ENCODE measurements around the gene TNIP2. TPM values are rescaled to one million over a fixed set of nuclear protein-coding genes. Genes with fewer than 3 reads are reported as not detected.

TNIP2 gene
- total RNA-seq, 1 experiment from 2014 or later = 56.5 TPM

DNA sequence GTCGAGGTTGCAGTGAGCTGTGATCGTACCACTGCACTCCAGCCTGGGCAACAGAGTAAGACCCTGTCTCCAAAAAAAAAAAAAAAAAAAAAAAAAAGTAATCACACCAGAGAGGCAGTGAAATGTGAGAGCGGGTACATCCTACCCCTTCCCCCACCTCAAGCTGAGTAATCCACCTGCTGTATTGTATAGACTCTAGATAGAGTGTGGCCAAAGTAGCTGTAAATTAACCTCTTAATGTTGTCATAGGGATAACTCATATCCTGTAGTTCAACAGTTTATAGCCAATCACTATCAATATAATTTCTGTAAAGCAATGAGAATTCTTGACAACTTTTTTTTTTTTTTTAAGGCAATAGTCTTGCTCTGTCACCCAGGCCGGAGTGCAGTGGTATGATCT is 30.8 kb downstream of the TNIP2 start:
- H3K4me2 ChIP-seq (ENCODE audit: low read length) = no peak overlapping the region
- H2AFZ ChIP-seq (ENCODE audit: low read length) = no peak overlapping the region
- POLR2A ChIA-PET (ENCODE audit: unreplicated experiment) = no interaction called here
- H3K4me1 ChIP-seq (ENCODE audit: insufficient read depth, low read length) = no peaks in the 10 kb centered on the region
- CTCF ChIA-PET = no interaction called here
- no peaks in the 10 kb centered on the region for H3K9me2 ChIP-seq (replicated peaks; ENCODE audit: low read length)
- ATAC-seq (peak; percentile 76), DNase-seq (peak; percentile 24)
- H3K9ac ChIP-seq (ENCODE audit: low read length) = no peak overlapping the region
- H3K4me3 ChIP-seq (ENCODE audit: low read length) = no peak overlapping the region
- no peak overlapping the region for H3K27ac ChIP-seq (ENCODE audit: low read length)
- no peaks in the 10 kb centered on the region for H3K27me3 ChIP-seq (ENCODE audit: low read length)
- no peaks in the 10 kb centered on the region for H3K79me2 ChIP-seq (ENCODE audit: low read length)
- TF ChIP-seq, protein P1, sequence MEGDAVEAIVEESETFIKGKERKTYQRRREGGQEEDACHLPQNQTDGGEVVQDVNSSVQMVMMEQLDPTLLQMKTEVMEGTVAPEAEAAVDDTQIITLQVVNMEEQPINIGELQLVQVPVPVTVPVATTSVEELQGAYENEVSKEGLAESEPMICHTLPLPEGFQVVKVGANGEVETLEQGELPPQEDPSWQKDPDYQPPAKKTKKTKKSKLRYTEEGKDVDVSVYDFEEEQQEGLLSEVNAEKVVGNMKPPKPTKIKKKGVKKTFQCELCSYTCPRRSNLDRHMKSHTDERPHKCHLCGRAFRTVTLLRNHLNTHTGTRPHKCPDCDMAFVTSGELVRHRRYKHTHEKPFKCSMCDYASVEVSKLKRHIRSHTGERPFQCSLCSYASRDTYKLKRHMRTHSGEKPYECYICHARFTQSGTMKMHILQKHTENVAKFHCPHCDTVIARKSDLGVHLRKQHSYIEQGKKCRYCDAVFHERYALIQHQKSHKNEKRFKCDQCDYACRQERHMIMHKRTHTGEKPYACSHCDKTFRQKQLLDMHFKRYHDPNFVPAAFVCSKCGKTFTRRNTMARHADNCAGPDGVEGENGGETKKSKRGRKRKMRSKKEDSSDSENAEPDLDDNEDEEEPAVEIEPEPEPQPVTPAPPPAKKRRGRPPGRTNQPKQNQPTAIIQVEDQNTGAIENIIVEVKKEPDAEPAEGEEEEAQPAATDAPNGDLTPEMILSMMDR (conservative IDR thresholded peaks at IDR 0.05; ENCODE audit: low read depth, low read length) = no peak
- TF ChIP-seq EZH2 (IDR thresholded peaks at IDR 0.05; ENCODE audit: low read length, unreplicated experiment) (no peak), EZH2phosphoT487 (IDR thresholded peaks at IDR 0.05; ENCODE audit: borderline replicate concordance, low read length) (no peak)
- intact Hi-C loops (cut with micrococcal nuclease) = no loop called here
- no peaks in the 10 kb centered on the region for H3F3A ChIP-seq (ENCODE audit: low read length, unreplicated experiment)
- BruUV-seq (replicated peaks) = no TSS peak
- no peaks in the 10 kb centered on the region for H3K36me3 ChIP-seq (ENCODE audit: low read depth, low read length)
- no peaks in the 10 kb centered on the region for H3K9me3 ChIP-seq (ENCODE audit: low read length)
- no peaks in the 10 kb centered on the region for H4K20me1 ChIP-seq (ENCODE audit: low read length)

DNA sequence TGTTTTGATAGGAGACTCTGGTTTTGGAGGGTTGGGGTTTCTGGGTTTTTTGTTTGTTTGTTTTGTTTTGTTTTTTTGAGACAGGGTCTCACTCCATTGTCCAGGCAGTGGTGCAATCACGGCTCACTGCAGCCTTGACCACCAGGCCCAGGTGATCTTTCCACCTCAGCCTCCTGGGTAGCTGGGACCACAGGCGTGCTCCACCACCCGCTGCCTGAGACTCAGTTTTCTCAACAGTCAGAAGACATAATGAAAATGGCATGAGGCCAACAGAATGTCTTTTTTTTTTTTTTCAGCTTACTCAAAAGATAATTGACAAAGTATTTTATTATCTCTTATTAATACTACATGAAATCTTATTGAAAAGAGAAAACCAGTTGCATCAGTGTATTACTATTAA is 32.4 kb downstream of the TNIP2 start:
- DNase-seq (no peak), ATAC-seq (no peak)
- H3F3A ChIP-seq (ENCODE audit: low read length, unreplicated experiment) = no peaks in the 10 kb centered on the region
- H3K27ac ChIP-seq (ENCODE audit: low read length) = no peak overlapping the region
- no peak overlapping the region for H3K9ac ChIP-seq (ENCODE audit: low read length)
- no TSS peak for BruUV-seq (replicated peaks)
- no peaks in the 10 kb centered on the region for H3K9me3 ChIP-seq (ENCODE audit: low read length)
- ChIA-PET POLR2A (ENCODE audit: unreplicated experiment) (no interaction called here), CTCF (no interaction called here)
- H3K9me2 ChIP-seq (replicated peaks; ENCODE audit: low read length) = no peaks in the 10 kb centered on the region
- H3K27me3 ChIP-seq (ENCODE audit: low read length) = no peaks in the 10 kb centered on the region
- H3K79me2 ChIP-seq (ENCODE audit: low read length) = no peaks in the 10 kb centered on the region
- no peaks in the 10 kb centered on the region for H3K36me3 ChIP-seq (ENCODE audit: low read depth, low read length)
- H4K20me1 ChIP-seq (ENCODE audit: low read length) = no peaks in the 10 kb centered on the region
- no peaks in the 10 kb centered on the region for H3K4me1 ChIP-seq (ENCODE audit: insufficient read depth, low read length)
- no peak overlapping the region for H3K4me2 ChIP-seq (ENCODE audit: low read length)
- no peak overlapping the region for H2AFZ ChIP-seq (ENCODE audit: low read length)
- TF ChIP-seq, protein P1 (conservative IDR thresholded peaks at IDR 0.05; ENCODE audit: low read depth, low read length) = no peak
- TF ChIP-seq EZH2 (IDR thresholded peaks at IDR 0.05; ENCODE audit: low read length, unreplicated experiment) = no peak
- no peak for TF ChIP-seq EZH2phosphoT487 (IDR thresholded peaks at IDR 0.05; ENCODE audit: borderline replicate concordance, low read length)
- intact Hi-C loops (cut with micrococcal nuclease) = no loop called here
- H3K4me3 ChIP-seq (ENCODE audit: low read length) = no peak overlapping the region

DNA sequence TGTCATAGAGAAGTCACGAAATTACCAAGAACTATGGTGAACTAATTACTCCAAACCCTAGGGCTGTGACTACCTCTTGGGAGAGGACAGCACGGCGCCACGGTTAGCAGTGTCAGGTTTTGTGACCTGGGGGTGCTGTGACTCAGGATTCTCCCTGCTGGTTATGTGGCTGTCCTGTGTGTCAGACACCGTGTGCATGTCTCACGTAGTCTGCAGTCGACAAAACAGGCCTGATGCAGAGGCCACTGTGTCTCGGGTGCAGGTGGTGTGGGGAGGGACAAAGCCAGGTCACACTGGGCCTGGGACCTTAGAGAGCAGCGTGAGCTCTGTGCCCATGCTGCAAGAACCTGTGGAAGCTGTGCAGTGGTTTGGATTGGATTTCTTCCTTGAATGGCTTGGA is 34.1 kb downstream of the TNIP2 start:
- ATAC-seq (no peak), DNase-seq (no peak)
- Histone ChIP-seq H3K27ac (ENCODE audit: low read length) (no peak overlapping the region), H3K9ac (ENCODE audit: low read length) (no peak overlapping the region), H3K4me3 (ENCODE audit: low read length) (no peak overlapping the region), H3F3A (ENCODE audit: low read length, unreplicated experiment) (no peaks in the 10 kb centered on the region), H4K20me1 (ENCODE audit: low read length) (no peaks in the 10 kb centered on the region), H3K9me2 (replicated peaks; ENCODE audit: low read length) (no peaks in the 10 kb centered on the region), H3K4me2 (ENCODE audit: low read length) (no peak overlapping the region), H3K9me3 (ENCODE audit: low read length) (no peaks in the 10 kb centered on the region), H3K36me3 (ENCODE audit: low read depth, low read length) (peaks cover 3% of the 10 kb centered on the region; the same call in 1 of the 2 replicates), H3K4me1 (ENCODE audit: insufficient read depth, low read length) (no peaks in the 10 kb centered on the region), H2AFZ (ENCODE audit: low read length) (no peak overlapping the region), H3K27me3 (ENCODE audit: low read length) (no peaks in the 10 kb centered on the region), H3K79me2 (ENCODE audit: low read length) (no peaks in the 10 kb centered on the region)
- no peak for TF ChIP-seq EZH2phosphoT487 (IDR thresholded peaks at IDR 0.05; ENCODE audit: borderline replicate concordance, low read length)
- TF ChIP-seq EZH2 (IDR thresholded peaks at IDR 0.05; ENCODE audit: low read length, unreplicated experiment) = no peak
- TF ChIP-seq, protein P1 (conservative IDR thresholded peaks at IDR 0.05; ENCODE audit: low read depth, low read length) = no peak
- BruUV-seq (replicated peaks) = no TSS peak
- ChIA-PET CTCF (no interaction called here), POLR2A (ENCODE audit: unreplicated experiment) (interaction anchor here (0.5 kb wide), 1 partner anchor 76 kb away, joined by 20 read pairs; no protein-coding TSS in a partner anchor)
- intact Hi-C loops (cut with micrococcal nuclease) = no loop called here
